Measurements from ENCODE around the gene HEBP2.

HEBP2 gene

DNA sequence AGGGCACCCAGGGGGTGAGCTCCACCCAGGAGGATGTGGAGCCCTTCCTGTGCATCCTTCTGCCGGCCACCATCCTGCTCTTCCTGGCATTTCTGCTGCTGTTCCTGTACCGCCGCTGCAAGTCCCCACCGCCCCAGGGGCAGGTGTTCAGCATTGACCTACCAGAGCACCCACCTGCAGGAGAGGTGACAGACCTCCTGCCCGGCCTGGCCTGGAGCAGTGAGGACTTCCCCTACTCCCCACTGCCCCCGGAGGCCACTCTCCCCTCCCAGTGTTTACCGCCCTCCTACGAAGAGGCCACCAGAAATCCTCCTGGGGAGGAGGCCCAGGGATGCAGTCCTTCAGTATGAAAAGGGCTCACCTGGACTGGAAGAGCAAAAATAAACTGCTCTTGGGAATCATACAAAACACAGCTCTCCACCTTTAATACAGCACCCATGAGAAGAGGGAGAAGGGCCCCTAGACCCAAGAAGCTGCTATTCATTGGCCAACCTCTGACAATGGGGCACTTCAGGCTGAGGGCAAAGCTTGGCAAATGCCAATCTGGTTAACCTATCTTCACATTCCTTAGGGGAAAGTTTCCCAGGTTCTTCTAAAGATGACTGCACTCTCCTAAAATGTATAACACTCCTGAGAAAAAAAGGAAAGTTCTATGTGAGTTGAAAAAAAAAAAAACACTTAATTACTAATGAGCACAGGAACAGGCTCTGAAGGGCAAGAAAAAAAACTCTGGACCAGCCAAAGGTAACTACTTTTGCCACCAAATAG is 21.3 kb upstream of the HEBP2 start:
- no peak for DNase-seq (ENCODE audit: low read depth, low spot score)
- H3K4me3 ChIP-seq (ENCODE audit: low read depth, low read length) = no peak overlapping the region
- ChIA-PET CTCF (no interaction called here), POLR2A (no interaction called here)
- TF ChIP-seq, protein P1, sequence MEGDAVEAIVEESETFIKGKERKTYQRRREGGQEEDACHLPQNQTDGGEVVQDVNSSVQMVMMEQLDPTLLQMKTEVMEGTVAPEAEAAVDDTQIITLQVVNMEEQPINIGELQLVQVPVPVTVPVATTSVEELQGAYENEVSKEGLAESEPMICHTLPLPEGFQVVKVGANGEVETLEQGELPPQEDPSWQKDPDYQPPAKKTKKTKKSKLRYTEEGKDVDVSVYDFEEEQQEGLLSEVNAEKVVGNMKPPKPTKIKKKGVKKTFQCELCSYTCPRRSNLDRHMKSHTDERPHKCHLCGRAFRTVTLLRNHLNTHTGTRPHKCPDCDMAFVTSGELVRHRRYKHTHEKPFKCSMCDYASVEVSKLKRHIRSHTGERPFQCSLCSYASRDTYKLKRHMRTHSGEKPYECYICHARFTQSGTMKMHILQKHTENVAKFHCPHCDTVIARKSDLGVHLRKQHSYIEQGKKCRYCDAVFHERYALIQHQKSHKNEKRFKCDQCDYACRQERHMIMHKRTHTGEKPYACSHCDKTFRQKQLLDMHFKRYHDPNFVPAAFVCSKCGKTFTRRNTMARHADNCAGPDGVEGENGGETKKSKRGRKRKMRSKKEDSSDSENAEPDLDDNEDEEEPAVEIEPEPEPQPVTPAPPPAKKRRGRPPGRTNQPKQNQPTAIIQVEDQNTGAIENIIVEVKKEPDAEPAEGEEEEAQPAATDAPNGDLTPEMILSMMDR (IDR thresholded peaks at IDR 0.05; ENCODE audit: insufficient read depth, low read length, missing control alignments) = no peak

DNA sequence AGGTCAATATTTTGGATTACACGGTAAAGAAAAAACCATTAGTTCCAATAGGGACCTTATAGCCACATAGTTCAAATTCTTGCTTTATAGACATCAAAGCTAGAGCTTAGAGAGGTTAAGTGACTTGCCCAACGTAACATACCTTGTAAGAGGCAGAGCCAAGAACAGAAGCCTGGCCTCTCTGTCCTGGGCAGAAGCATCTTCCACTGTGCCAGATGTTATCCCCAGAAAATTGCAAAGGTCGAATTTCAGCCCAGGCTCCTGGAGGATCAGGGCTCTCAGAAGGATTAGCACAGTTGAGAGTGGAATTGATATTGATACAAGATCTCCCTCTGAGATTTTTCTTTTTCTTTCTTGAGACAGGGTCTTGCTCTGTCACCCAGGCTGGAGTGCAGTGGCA is 20.2 kb upstream of the HEBP2 start:
- DNase-seq (ENCODE audit: low read depth, low spot score) = no peak
- no peak overlapping the region for H3K4me3 ChIP-seq (ENCODE audit: low read depth, low read length)
- ChIA-PET POLR2A (no interaction called here), CTCF (no interaction called here)
- TF ChIP-seq, protein P1 (IDR thresholded peaks at IDR 0.05; ENCODE audit: insufficient read depth, low read length, missing control alignments) = no peak

DNA sequence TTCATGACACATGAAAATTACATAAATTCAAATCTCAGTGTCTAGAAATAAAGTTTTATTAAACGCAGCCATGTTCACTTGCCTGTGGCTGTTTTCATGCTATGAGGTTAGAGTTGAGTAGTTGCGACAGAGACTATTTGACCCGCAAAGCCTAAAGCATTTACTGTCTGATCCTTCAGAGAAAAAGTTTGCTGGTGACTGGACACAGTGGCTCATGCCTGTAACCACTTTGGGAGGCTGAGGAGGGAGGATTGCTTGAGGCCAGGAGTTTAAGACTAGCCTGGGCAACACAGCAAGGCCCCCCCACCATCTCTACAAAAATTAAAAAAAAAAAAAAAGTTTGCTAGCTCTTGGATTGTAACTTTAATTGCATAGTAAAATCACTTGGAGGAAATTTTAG is 17.1 kb upstream of the HEBP2 start:
- TF ChIP-seq, protein P1 (IDR thresholded peaks at IDR 0.05; ENCODE audit: insufficient read depth, low read length, missing control alignments) = no peak
- no peak overlapping the region for H3K4me3 ChIP-seq (ENCODE audit: low read depth, low read length)
- ChIA-PET CTCF (no interaction called here), POLR2A (no interaction called here)
- DNase-seq (ENCODE audit: low read depth, low spot score) = no peak

DNA sequence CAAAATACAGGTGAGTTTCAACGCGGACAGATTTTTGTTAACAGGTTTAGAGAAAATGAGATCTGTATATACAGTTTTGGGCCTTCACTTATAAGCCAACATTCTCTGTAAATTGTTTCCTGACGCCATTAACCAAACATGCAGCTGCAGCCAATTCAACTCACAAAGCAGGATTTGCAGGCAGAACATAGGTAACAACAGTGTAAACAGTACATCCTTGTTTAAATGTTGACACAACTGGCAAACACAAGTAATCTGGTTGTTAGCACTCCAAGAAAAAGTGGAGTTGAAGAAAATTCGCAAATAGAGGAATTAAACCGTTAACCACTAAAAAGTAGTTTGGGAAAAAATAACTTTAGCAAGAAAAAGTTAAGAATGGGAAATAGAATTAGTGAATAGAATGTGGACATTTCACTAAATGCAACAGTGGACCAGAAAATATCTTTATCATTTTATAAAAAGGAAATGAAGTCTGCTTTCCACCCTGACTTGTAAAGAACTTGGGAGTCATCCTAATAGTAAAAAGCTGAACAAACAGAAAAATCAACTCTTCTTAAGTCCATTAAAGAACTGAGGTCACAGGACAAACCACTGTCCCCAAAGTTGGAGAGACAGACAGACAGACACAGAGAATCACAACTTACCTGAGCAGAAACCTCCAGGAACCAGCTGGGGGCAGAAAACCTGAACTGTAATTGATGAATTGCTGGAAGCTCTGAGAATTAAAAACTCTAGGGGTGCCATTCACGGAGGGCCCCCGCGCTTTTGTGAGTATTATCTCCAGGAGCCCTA is 16.2 kb upstream of the HEBP2 start:
- ChIA-PET POLR2A (no interaction called here), CTCF (no interaction called here)
- no peak overlapping the region for H3K4me3 ChIP-seq (ENCODE audit: low read depth, low read length)
- no peak for DNase-seq (ENCODE audit: low read depth, low spot score)
- TF ChIP-seq, protein P1 (IDR thresholded peaks at IDR 0.05; ENCODE audit: insufficient read depth, low read length, missing control alignments) = no peak

DNA sequence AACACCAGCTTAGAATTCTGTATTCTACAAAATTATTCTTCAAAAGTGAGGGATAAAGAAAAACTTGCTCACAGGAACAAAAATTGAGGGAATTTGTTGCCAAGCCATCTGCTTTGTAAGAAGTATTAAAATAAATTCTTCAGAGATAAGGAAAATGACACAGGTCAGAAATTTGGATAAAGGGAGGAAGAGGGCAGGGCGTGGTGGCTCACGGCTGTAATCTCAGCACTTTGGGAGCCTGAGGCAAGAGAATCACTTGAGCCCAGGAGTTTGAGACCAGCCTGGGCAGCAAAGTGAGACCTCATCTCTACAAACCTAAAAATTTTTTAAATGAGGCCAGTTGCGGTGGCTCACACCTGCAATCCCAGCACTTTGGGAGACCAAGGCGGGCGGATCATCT is 14.5 kb upstream of the HEBP2 start:
- H3K4me3 ChIP-seq (ENCODE audit: low read depth, low read length) = no peak overlapping the region
- ChIA-PET CTCF (no interaction called here), POLR2A (no interaction called here)
- no peak for DNase-seq (ENCODE audit: low read depth, low spot score)
- TF ChIP-seq, protein P1 (IDR thresholded peaks at IDR 0.05; ENCODE audit: insufficient read depth, low read length, missing control alignments) = no peak
